ENCODE measurements around the gene FBN2. TPM values are rescaled to one million over a fixed set of nuclear protein-coding genes. Genes with fewer than 3 reads are reported as not detected.

FBN2 gene
- total and polyA plus RNA-seq, 9 donors, result 0.23 to 3.5 (median 1.0) TPM

GRCh38 chr5:128432913-128433440 lies 105.1 kb downstream of the FBN2 start:
- Histone ChIP-seq H3K36me3 (no peaks in the 10 kb centered on the region), H3K4me3 (no peak overlapping the region), H3K27me3 (no peaks in the 10 kb centered on the region), H3K9me3 (no peaks in the 10 kb centered on the region), H3K4me1 (ENCODE audit: insufficient read depth) (no peaks in the 10 kb centered on the region), H3K27ac (no peak overlapping the region)
- intact Hi-C loops (cut with DNase I), result no loop called here
- TF ChIP-seq POLR2A (IDR thresholded peaks at IDR 0.05) (no peak), EP300 (IDR thresholded peaks at IDR 0.05) (no peak)
- TF ChIP-seq, protein P1, sequence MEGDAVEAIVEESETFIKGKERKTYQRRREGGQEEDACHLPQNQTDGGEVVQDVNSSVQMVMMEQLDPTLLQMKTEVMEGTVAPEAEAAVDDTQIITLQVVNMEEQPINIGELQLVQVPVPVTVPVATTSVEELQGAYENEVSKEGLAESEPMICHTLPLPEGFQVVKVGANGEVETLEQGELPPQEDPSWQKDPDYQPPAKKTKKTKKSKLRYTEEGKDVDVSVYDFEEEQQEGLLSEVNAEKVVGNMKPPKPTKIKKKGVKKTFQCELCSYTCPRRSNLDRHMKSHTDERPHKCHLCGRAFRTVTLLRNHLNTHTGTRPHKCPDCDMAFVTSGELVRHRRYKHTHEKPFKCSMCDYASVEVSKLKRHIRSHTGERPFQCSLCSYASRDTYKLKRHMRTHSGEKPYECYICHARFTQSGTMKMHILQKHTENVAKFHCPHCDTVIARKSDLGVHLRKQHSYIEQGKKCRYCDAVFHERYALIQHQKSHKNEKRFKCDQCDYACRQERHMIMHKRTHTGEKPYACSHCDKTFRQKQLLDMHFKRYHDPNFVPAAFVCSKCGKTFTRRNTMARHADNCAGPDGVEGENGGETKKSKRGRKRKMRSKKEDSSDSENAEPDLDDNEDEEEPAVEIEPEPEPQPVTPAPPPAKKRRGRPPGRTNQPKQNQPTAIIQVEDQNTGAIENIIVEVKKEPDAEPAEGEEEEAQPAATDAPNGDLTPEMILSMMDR (IDR thresholded peaks at IDR 0.05), result no peak
- 94 to 95% (median 95%) methylated on average over 2 of the region's 2 CpGs for WGBS, 3 donors
- no peak for DNase-seq

DNA sequence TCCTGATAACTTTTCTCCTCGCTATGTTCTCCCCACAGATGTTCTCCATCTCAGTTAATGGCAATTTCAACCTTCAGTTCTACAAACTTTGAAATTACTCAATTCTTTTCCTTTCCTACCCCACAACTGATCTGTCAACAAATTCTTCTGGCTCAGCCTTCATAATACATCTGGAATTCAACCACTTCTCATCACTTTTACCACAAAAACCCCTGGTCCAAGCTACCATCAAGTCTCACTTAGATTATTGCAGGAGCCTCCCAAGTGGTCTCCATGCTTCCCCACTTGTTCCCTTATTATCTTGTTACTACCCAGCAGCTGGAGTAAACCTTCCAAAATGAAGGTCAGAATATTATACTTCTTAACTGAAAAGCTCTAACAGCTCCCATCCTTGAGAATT lies 110.1 kb downstream of the FBN2 start:
- Histone ChIP-seq H3K4me3 (no peak overlapping the region), H3K9me3 (no peaks in the 10 kb centered on the region), H3K36me3 (no peaks in the 10 kb centered on the region), H3K4me1 (ENCODE audit: insufficient read depth) (no peaks in the 10 kb centered on the region), H3K27ac (no peak overlapping the region), H3K27me3 (no peaks in the 10 kb centered on the region)
- intact Hi-C loops (cut with DNase I), result no loop called here
- TF ChIP-seq, protein P1 (IDR thresholded peaks at IDR 0.05), result no peak
- TF ChIP-seq EP300 (IDR thresholded peaks at IDR 0.05) (no peak), POLR2A (IDR thresholded peaks at IDR 0.05) (no peak)
- no peak for DNase-seq
- WGBS, 3 donors, result 67 to 87% (median 79%) methylated on average over 1 of the region's 1 CpG

DNA sequence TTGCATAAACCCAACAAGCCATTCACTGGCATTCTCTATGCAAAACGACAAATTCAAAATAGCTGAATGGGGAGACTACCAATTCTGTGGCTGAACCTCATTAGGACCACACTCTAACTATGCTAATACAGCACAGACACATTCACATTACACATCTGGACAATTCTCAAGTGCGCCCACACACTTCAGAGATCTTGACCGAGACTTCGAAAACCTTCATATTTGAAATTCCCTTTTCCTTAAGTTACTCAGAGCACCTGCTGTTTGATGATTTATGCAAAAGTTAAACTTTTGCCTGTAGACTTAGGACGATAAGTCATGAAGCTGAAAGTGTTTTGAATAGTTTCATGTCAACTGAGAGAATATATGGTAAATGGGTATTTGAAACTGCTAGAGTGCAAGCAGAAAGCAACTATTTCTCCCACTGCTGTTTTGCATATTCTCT lies 111.9 kb downstream of the FBN2 start:
- Histone ChIP-seq H3K4me3 (no peak overlapping the region), H3K36me3 (no peaks in the 10 kb centered on the region), H3K27ac (no peak overlapping the region), H3K4me1 (ENCODE audit: insufficient read depth) (no peaks in the 10 kb centered on the region), H3K9me3 (no peaks in the 10 kb centered on the region), H3K27me3 (no peaks in the 10 kb centered on the region)
- WGBS, 3 donors, result 34 to 44% (median 39%) methylated on average over 5 of the region's 5 CpGs
- no peak for DNase-seq
- intact Hi-C loops (cut with DNase I), result no loop called here
- TF ChIP-seq EP300 (IDR thresholded peaks at IDR 0.05), result no peak
- no peak for TF ChIP-seq POLR2A (IDR thresholded peaks at IDR 0.05)
- TF ChIP-seq, protein P1 (IDR thresholded peaks at IDR 0.05), result no peak

DNA sequence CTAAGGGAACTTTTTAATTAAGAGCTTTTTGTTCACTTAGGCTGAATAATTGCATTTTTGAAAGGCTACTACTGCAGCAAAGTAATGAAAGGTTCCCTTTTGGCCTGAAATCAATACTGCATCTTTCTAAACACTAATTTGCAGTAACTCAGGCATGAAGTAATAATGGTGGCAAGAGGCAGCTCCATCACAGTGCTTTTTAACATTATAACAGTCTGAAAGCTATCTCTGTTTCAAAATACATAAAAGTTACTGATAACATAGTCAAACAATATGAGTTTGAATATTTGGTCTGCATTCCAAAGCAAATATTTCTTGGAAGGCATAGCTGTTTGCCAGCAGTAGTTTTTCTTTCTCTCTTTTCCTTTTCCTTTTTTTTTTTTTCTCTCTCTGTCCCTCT lies 113.4 kb downstream of the FBN2 start:
- H3K4me1 ChIP-seq (ENCODE audit: insufficient read depth), result no peaks in the 10 kb centered on the region
- TF ChIP-seq, protein P1 (IDR thresholded peaks at IDR 0.05), result no peak
- TF ChIP-seq POLR2A (IDR thresholded peaks at IDR 0.05) (no peak), EP300 (IDR thresholded peaks at IDR 0.05) (no peak)
- no peak for DNase-seq
- no peak overlapping the region for H3K27ac ChIP-seq
- intact Hi-C loops (cut with DNase I), result no loop called here
- H3K36me3 ChIP-seq, result no peaks in the 10 kb centered on the region
- H3K27me3 ChIP-seq, result no peaks in the 10 kb centered on the region
- H3K9me3 ChIP-seq, result no peaks in the 10 kb centered on the region
- no peak overlapping the region for H3K4me3 ChIP-seq
